GM12801 (cell line): ENCODE measurements around the gene HYAL1.

ENCODE experiments used
- CTCF ChIP-seq: IDR thresholded peaks from one replicate; pipeline ENCODE4 v1.5.1; 2011; ENCODE audit warnings: control low read depth; ENCODE audit not compliant: insufficient read length; ENCODE audit errors: extremely low read depth

The HYAL1 gene

GRCh38 chr3:50265571-50265970 lies 37.8 kb downstream of the HYAL1 start:
- TF ChIP-seq CTCF: no peak

- no peak for TF ChIP-seq CTCF
Measured at GRCh38 chr3:50264964-50265485, 38.3 kb downstream of the HYAL1 start.

GRCh38 chr3:50264383-50264963 lies 38.9 kb downstream of the HYAL1 start:
- TF ChIP-seq CTCF: no peak

- TF ChIP-seq CTCF: no peak
Measured at GRCh38 chr3:50263478-50264382, 39.6 kb downstream of the HYAL1 start.

GRCh38 chr3:50262778-50263177 lies 40.6 kb downstream of the HYAL1 start:
- TF ChIP-seq CTCF: no peak

GRCh38 chr3:50261505-50261904 lies 41.9 kb downstream of the HYAL1 start:
- TF ChIP-seq CTCF: no peak

- no peak for TF ChIP-seq CTCF
Measured at GRCh38 chr3:50260942-50261441, 42.4 kb downstream of the HYAL1 start.
